Ascending aorta (tissue), 2 donors: ENCODE results near the gene HSPH1. TPM values are rescaled to one million over a fixed set of nuclear protein-coding genes. Genes with fewer than 3 reads are reported as not detected.

Source experiments
- DNase-seq, 2 donors: peaks; one replicate each; pipeline ENCODE4 v3.0.0-alpha.2; 2019; ENCODE audit warnings: low spot score in 2 of 2
- H3K27ac ChIP-seq, 2 donors: fragments of 200-600 bp; sonication (generic); one replicate each; pipeline ENCODE4 v1.5.1; 2016 to 2017; ENCODE audit warnings: mild to moderate bottlenecking in 1 of 2
- H3K27me3 ChIP-seq: fragments of 200-600 bp; sonication (generic); one replicate; pipeline ENCODE4 v1.5.1; 2017
- H3K36me3 ChIP-seq, 2 donors: fragments of 200-600 bp; sonication (generic); one replicate each; pipeline ENCODE4 v1.5.1; 2016
- H3K4me1 ChIP-seq, 2 donors: fragments of 200-600 bp; sonication (generic); one replicate each; pipeline ENCODE4 v1.5.1; 2016 to 2017; ENCODE audit warnings: mild to moderate bottlenecking in 1 of 2
- H3K4me3 ChIP-seq, 2 donors: fragments of 200-600 bp; sonication (generic); one replicate each; pipeline ENCODE4 v1.5.1; 2016 to 2017; ENCODE audit warnings: mild to moderate bottlenecking in 1 of 2
- H3K9me3 ChIP-seq, 2 donors: fragments of 200-600 bp; sonication (generic); one replicate each; pipeline ENCODE4 v1.5.1; 2016
- CTCF ChIP-seq, 3 experiments: fragments of 200-600 bp in 2 of 3; fragments of 450-650 bp in 1 of 3; sonication (generic) in 2 of 3; IDR thresholded peaks; one replicate each; pipeline ENCODE4 v1.5.1; 2016 to 2019; ENCODE audit warnings: antibody characterized with exemption in 3 of 3, mild to moderate bottlenecking in 1 of 3, moderate library complexity in 1 of 3
- intact Hi-C: fragments of 100-400 bp; cut with DNase I; formaldehyde crosslinking; loops from one replicate; pipeline ENCODE4 v1.15.1; 2023
- total RNA-seq: library from RNA; depleted of rRNA; stranded (reverse); fragments of >200 nt; gene quantifications from one replicate; pipeline ENCODE4 v1.1.0, GENCODE V29; 2016

Gene HSPH1
- total RNA-seq, 1 donor from 2014 or later, result 20.6 TPM

- intact Hi-C loops, result loop anchor here (2.0 kb wide), 1 partner anchor 226 kb away; no protein-coding TSS in a partner anchor
- Histone ChIP-seq H3K4me3 (no peak overlapping the region), H3K36me3 (no peaks in the 10 kb centered on the region), H3K4me1 (peaks cover 5 to 15% of the 10 kb centered on the region in 2 donors), H3K9me3 (no peaks in the 10 kb centered on the region), H3K27ac (no peak overlapping the region), H3K27me3 (no peaks in the 10 kb centered on the region)
- TF ChIP-seq CTCF (IDR thresholded peaks at IDR 0.05), result no peak
- no peak for DNase-seq
Observed at GRCh38 chr13:31198519-31198918, 36.8 kb upstream of the HSPH1 start.

GRCh38 chr13:31196992-31197391, 35.3 kb upstream of the HSPH1 start:
- peaks cover 5 to 15% of the 10 kb centered on the region in 2 donors for H3K4me1 ChIP-seq
- H3K36me3 ChIP-seq, result no peaks in the 10 kb centered on the region
- no peak overlapping the region for H3K4me3 ChIP-seq
- TF ChIP-seq CTCF (IDR thresholded peaks at IDR 0.05), result no peak
- H3K9me3 ChIP-seq, result no peaks in the 10 kb centered on the region
- H3K27me3 ChIP-seq, result no peaks in the 10 kb centered on the region
- no peak overlapping the region for H3K27ac ChIP-seq
- intact Hi-C loops, result no loop called here
- DNase-seq, result no peak

- Histone ChIP-seq H3K27me3 (no peaks in the 10 kb centered on the region), H3K36me3 (no peaks in the 10 kb centered on the region), H3K27ac (no peak overlapping the region), H3K4me3 (no peak overlapping the region), H3K4me1 (peaks cover 0 to 6% of the 10 kb centered on the region in 2 donors), H3K9me3 (no peaks in the 10 kb centered on the region)
- intact Hi-C loops, result no loop called here
- no peak for DNase-seq
- no peak for TF ChIP-seq CTCF (IDR thresholded peaks at IDR 0.05)
Observed at GRCh38 chr13:31195616-31196015, 33.9 kb upstream of the HSPH1 start.

DNA sequence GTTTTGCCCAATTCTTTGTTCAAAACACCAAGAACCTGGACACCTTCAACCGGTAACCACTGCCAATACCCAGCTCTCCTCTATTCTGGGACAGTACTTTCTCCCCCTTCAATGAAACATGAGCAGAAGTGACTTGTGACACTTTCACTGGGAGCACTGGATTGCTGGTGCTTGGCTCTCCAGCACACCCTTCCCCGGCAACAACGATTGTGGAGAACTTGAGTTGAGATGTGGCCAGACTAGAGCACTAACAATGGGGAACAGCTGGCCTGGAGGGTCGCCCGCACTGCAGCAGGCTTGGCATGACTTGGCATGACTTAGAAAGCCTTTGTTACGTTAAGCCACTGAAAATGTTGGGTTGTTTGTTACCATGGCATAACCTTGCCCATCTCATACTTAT, 30.6 kb upstream of the HSPH1 start:
- TF ChIP-seq CTCF (IDR thresholded peaks at IDR 0.05), result no peak
- no peak overlapping the region for H3K4me3 ChIP-seq
- no peak overlapping the region for H3K27ac ChIP-seq
- no peaks in the 10 kb centered on the region for H3K27me3 ChIP-seq
- H3K4me1 ChIP-seq, result no peaks in the 10 kb centered on the region
- no peaks in the 10 kb centered on the region for H3K9me3 ChIP-seq
- intact Hi-C loops, result no loop called here
- no peaks in the 10 kb centered on the region for H3K36me3 ChIP-seq
- DNase-seq, result no peak

DNA sequence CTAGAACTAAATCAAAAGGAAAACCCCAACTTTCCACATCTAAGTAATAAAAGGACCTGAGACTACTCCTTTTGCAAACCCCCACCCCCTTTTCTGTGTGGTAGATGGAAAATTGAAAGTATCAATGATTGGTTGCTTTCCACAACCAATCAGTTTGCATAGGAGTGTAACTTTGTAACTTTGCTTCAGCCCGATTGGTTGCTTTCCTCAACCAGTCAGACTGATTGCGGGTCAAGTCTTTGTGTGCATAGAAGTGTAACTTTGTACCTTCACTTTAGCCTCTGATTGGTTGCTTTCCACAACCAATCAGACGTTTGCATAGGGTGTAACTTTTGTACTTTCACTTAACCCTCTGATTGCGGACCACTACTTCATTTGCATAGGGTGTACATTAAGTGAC, 30.0 kb upstream of the HSPH1 start:
- H3K4me3 ChIP-seq, result no peak overlapping the region
- H3K27me3 ChIP-seq, result no peaks in the 10 kb centered on the region
- no peak for DNase-seq
- H3K4me1 ChIP-seq, result no peaks in the 10 kb centered on the region
- H3K9me3 ChIP-seq, result no peaks in the 10 kb centered on the region
- intact Hi-C loops, result no loop called here
- H3K36me3 ChIP-seq, result no peaks in the 10 kb centered on the region
- H3K27ac ChIP-seq, result no peak overlapping the region
- TF ChIP-seq CTCF (IDR thresholded peaks at IDR 0.05), result no peak

DNA sequence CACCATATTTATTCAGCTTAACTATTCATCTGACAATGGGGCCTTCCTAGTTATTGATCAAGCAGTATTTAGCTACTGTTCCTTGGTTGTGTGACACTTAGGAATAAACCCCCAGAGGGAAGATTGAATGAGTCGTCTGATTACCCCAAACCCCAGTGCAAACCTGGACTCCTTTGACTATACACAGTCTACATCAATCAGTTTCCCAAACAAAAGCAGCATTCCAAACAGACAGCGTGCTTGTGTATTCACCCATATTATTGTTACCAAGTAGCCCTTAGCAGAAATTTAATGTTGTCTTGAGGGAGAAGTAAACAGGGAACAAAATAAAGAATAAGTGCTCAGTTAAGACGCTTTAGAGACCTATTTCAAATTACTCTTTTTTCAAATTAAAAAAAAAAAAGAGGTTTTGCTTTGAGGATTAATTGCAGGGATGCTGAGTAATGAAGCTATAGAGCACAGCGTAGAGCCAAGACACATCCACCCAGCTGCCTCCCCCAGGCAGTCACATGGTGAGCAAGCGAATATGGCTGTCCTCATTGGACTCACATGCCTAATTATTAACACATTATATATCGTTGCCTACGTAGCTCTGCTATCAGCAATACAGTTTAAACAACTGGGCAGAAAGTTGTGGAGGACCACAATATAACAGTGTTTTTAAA, 23.4 kb upstream of the HSPH1 start:
- Histone ChIP-seq H3K27me3 (no peaks in the 10 kb centered on the region), H3K27ac (no peak overlapping the region), H3K4me3 (no peak overlapping the region), H3K9me3 (no peaks in the 10 kb centered on the region), H3K4me1 (no peaks in the 10 kb centered on the region), H3K36me3 (no peaks in the 10 kb centered on the region)
- no peak for DNase-seq
- no peak for TF ChIP-seq CTCF (IDR thresholded peaks at IDR 0.05)
- intact Hi-C loops, result no loop called here
